Posterior cingulate gyrus (tissue), 11 donors: ENCODE measurements around the gene CSPG4.
"Not testable (repeated sequence)": the region's sequence is repeated elsewhere in the genome, so short reads cannot be mapped to it uniquely, and the experiment has no call there.

Experiments used
- DNase-seq, 10 donors: peaks; one replicate each; pipeline versions ENCODE4 v3.0.0 to v3.0.0-alpha.2; 2020 to 2021; ENCODE audit warnings: mixed read lengths in 3 of 10
- intact Hi-C: fragments of 100-400 bp; cut with DNase I; formaldehyde crosslinking; loops from one replicate; pipeline ENCODE4 v1.15.1; 2023

The CSPG4 gene

DNA sequence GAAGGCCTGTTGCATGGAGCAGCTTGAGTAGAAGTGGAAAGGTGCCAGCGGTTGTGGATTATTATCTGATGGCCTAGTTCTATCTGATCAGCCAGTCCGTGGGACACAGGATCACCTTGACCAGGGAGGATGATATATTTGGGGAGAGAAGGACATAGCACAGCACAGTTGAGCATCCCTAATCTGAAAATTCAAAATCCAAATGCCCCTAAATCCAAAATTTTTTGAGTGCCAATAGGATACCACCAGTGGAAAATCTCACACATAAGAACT lies 6.0 kb downstream of the CSPG4 start:
- intact Hi-C loops: no loop called here

DNA sequence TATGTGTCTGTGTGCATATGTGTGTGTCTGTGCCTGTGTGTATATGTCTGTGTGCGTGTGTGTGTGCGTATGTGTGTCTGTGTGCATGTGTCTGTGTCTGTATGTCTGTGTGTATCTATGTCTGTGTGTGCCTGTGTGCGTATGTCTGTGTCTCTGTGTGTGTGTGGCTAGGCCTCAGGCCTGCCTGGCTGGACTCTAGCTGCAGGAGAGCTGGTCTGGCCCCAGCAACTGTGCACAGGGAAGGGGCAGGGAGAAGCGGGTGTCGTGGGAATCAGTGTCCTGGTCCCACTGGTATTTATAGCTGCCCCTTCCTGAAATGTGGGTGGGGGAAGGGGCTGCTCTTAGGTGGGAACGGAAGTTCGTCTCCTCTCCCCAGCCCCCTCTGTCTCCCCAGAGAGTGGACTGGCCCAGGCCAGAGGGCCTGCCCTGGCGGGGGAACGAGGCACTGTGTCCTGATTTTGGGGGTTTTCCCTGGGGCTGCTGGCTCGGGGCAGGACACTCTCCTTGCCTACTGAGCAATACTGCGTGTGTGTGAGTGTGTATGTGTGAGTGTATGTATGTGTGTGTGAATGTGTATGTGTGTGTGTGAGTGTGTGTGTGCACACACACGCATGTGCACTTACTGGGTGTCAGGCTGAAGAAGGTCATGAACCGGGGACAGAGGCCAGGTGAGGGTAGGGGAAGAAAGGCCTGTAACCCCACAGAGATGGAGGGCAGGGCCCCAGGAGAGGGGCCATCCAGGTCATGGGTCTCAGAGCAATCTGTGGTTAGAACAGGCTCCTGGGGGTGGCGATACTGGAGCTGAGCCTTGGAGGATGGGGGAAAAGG lies 6.6 kb downstream of the CSPG4 start:
- DNase-seq: no peak
- intact Hi-C loops: no loop called here

More for the DNA sequence above, 6.0 kb downstream of the CSPG4 start:
- no peak for DNase-seq

DNA sequence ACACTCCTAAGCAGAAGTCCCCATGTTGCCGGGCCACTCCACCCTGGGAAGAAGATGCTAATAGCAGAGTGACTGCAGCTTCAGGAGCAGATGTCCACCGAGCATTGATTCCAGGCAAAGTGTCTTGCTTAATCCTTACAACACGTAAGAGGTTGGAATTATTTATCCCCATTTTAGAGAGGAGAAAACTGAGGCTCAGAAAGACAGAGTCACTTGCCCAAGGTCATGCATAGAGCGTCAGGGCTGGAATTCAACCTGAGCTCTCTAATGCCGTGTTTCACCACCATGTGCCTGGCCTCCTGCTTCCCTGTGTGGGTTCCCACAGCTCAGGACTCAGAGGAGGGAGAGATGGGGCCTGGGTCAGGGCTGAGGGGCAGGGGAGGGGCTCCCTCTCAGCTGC lies 7.3 kb downstream of the CSPG4 start:
- intact Hi-C loops, DNase-seq: not testable (repeated sequence)

DNA sequence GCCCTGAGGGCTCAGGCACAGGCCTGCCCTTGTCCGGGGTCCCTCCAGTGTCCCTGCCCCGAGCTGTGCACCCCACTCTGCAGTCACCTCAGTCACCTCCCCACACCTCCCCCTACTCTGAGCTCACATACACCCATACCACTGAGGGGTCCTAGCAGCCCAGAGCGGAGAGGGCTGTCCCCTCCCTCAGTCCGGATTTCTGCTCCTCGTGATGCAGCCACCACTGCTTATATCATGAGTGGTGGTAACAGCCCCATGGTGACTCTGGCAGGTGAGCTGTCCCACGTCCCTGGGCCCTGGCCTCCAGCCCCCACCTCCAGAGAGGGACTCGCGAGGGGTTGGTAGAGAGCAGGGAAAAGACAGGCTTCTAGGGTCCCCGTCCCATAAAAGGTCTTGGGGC lies 8.0 kb downstream of the CSPG4 start:
- no peak for DNase-seq
- intact Hi-C loops: no loop called here

DNA sequence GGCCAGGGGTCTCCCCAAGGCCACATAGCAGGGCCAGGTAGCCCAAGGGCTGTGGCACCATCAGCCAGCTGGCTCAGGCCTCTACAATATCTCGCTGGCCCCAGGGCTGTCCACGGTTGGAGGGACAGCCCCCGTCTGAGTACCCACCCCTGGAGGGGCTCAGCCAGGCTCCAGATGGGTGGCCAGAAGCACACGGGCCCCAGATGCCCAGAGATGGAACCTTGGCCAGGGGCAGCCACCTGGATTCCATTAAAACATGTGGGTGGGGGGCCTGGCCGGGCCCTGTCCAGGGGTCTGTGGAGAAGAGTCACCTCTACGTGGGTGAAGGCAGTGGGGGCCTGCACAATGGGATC lies 8.4 kb downstream of the CSPG4 start:
- no peak for DNase-seq
- intact Hi-C loops: no loop called here

DNA sequence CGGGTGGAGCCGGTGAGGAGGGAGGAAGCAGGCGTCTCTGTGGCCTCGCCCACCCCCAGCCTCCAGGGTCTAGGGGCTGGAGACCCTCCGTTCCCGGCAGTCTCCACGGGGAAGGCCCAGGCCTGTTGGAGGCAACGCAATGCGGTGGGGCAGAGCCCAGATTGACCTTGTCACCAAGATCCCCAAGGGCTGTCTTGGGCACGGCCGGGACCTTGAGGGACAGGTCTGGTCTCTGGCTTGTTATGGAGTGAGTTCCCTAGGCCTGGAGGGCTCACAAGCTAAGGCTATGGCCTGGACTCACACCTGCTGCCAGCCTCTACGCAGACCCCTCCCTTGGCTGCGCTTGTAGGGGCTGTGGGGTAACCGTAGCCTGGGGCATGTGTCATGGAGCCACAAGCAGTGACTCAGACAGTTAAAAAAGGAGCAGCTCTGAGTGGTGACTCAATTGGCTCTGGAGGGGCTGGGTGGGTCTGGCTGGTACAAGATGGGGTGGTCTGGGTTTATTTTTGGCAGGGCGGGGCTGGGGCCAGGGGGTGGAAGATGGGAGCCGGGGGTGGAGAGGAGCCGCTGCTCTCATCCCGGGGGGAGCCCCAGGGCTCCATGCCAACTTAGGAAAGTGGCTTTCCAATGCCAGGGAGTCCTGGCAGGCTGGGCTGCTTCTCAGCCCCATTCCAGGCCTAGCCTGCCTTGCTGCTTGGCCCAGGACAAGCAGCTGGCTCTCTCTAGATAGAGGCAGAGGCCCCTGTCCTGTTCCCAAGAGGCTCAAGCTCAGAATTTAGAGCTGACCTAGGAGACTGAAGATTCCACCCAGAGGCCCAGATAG lies 9.0 kb downstream of the CSPG4 start:
- DNase-seq, intact Hi-C loops: not testable (repeated sequence)

DNA sequence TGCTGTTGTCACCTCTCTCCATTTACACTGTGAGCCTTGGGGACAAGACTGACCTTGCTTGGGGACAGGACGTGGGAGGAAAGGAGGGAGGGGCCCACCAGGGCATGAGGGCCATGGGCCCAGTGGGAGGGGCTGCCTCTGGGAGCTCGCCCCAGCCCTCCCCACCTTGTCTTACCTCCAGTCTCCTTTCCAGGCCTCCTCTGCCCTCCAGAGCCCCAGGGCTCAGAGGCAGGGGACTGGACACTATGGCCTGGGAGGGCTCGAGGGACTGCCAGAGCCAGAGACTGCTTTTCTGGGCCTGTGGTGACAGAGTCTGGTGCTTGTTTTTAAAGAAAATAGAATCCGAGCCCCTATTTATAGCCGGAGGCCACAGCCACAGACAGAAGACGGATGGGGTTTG lies 10.2 kb downstream of the CSPG4 start:
- no peak for DNase-seq
- intact Hi-C loops: no loop called here

DNA sequence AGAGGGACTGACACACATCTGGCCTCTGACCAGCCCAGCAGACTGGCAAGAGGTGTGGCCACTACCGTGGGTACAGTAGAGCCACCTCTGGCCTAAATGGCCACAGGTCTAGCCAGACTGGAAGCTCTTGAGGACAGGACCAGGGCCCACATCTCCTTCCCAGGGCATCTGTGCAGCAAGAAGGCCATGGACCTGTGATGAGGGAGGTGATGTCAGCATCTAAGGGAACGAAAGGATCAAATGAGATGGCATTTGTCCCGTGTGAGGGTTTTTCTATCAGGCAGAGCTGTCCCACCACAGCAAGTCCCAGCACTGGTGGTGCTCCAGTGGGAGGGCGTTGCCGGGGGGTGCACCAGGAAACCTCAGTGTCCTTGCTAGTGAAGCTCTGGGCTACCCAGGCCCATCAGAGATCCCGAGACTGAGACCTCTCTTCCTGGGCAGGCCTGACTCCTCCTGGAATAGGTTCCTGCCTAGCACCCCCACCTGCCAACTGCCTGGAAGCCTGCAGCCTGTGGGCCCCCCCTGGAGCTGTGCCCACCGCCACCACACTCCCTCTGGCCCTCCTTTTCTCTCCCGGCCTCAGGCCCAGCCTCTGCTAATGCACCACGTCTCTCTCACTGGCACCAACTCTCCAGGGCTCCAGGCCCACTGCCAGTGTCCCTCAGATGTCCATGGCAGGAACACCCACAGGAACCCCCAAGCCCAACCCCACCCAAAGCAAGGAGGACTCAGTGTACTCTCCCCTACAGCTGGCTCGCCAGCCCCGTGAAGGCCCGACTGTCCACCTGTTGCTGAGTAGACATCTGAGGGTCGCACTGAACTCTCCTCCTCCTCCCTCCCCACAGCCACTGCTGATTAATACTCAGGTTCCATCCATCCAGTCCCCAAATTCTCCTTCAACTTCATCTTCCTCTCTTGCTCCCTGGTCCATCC lies 11.3 kb downstream of the CSPG4 start:
- intact Hi-C loops, DNase-seq: not testable (repeated sequence)

DNA sequence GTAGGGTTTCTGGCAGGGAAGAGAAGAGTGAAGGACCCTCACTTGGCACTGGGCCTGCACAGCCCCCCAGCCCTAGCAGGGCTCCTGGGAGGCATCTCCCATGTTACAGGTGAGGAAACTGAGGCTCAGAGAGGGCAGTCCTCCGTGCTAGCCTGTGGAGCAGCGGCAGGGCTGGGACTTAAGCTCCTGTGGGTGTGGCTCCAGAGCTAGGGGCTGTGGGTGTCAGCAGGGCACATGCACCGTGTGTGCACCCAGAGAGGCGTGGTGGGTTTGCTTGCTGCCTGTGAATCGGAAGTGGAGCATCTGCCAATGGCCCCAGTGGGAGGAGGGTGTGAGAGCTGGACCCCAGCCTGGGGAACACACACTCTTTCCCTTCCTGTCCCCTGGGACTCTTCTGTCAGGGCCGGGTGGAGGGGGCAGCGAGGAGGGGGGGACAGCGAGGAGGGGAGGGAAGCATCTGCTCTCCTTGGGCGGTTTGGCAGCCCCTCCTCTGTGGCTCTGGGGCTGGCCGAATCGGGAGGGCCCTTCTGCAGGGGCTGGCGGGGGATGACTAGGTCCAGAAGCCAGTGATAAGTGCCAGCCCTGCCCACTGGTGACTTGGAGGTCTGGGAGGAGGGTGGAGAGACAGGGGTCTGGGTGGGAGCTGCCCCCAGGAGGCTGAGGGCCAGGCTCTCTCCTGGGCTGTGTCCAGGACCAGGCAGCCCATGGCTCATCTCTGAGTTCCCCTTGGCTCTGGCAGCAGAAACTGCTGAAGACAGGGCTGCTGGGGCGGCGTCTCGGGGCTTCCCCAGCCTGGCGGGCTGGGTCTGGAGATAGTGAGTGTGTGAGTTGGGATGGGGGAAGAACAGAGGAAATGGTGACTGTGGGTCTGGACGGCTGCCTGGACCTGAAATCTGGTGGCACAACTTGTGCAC lies 12.4 kb downstream of the CSPG4 start:
- intact Hi-C loops: not testable (repeated sequence)
- peak in 2 of 10 donors; percentile 59 to 85 for DNase-seq

DNA sequence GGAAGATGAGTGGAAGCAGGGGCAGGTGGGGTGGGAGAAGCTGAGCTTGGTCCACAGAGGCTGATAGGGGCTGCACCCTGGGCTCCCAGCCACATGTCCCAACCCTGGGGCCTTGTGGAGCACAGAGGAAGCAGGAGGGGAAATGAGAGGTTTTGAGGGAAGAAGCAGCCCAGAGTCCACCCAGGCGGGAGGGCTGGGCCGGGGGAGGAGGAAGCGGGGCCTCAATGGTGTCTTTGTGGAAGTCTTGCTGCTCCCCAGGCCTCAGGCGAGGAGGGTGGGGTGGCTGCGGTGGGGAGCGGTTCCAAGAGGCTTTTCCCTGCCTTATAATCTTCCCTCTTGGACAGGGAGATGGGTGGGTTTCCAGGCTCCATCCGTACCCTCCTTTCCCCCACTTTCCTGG lies 13.1 kb downstream of the CSPG4 start:
- DNase-seq, intact Hi-C loops: not testable (repeated sequence)

DNA sequence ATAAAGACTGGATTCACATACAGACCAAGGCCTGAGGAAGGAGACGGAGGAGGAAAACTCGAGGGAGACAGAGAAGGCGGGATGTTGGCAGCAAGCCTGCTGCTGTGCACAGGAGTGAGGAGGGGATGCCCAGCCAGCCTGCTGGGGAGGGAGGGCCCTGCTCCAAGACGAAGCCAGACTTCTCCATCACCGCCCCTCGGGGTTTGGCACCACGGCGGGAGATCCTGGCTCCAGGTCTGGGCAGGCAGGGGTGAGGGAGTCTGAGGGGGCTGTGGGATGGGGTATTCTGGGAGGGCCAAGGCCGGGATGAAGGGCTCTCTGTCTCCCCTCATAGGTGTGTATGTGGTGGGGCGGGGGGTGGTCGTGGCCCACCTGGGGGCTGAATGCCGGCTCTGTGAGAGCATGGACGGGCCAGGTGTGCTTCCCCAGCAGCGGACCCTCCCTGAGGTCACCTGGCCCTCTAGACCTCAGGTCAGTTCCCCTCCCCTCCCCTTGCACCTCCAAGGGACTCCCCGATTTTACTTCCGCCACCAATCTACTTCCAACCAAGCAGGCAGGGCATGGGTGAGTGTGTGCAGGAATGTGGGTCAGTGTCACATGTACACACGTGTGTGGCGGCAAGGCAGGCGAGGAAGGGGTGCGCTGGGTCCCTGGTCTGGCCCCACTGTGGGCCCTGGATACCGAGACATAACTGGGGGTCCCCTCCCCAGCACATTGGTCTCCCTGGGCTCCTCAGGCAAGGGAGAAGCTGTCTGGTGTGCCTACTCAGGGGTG lies 14.5 kb downstream of the CSPG4 start:
- intact Hi-C loops, DNase-seq: not testable (repeated sequence)

DNA sequence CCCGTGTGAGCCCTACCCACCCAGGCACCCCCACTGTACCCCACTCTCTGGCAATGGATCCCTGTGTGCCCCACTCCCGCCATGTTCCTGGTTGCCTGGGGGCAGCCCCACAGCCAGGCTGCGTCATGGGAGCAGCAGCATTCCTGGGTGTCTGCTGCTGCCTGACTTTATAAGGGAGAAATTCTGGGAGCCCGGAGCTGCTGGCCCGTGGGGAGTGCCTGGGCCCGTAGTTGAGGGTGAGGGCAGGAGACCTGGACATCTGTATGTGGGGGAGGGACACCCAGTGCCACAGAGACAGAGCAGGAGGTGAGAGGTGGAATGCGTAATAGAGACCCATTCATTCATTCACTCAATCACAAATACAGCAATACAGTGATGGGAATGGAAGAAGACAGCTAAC lies 15.1 kb downstream of the CSPG4 start:
- no peak for DNase-seq
- intact Hi-C loops: no loop called here

DNA sequence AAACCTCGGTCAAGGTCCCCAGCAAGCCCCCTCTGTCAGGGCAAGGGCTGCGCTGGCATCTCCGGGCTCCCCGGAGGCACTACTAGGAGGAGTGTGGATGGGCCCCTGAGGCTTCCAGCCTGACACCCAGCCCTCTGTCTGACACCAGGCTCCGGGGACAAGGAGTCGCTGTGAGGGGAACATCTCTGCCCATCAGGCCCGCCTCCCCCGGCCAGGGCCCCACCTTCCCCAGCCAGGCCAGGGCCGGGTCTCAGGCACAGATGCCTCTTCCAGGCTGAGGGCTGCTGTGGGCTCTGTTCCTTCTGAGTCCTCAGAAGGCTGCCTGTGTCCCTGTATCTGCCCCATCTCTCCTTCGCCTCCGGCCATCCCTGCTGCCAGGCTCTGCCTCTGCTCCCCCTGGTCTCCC lies 15.8 kb downstream of the CSPG4 start:
- DNase-seq: no peak
- intact Hi-C loops: no loop called here

DNA sequence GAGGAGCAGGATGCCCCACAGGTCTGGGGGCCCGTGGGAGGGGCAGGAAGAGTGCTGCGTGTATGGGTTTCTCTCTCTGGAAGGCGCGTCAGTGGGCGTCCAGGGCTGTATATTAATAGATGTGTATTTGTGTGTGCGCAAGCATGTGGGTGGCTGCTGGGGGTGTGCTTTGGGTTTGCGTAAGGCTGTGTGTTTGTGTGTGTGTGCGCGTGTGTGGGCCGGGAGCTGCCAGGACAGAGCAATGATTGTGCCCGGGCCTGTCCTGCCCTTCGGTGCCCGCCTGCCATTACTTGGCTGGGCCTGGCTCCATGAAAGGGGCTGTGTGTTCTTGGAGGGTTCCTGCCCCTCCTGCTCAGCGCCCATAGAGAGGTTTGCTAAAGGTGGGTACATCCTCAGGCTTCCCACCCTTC lies 16.3 kb downstream of the CSPG4 start:
- intact Hi-C loops: no loop called here
- peak in 8 of 10 donors; percentile 27 to 93 (median 54) for DNase-seq

DNA sequence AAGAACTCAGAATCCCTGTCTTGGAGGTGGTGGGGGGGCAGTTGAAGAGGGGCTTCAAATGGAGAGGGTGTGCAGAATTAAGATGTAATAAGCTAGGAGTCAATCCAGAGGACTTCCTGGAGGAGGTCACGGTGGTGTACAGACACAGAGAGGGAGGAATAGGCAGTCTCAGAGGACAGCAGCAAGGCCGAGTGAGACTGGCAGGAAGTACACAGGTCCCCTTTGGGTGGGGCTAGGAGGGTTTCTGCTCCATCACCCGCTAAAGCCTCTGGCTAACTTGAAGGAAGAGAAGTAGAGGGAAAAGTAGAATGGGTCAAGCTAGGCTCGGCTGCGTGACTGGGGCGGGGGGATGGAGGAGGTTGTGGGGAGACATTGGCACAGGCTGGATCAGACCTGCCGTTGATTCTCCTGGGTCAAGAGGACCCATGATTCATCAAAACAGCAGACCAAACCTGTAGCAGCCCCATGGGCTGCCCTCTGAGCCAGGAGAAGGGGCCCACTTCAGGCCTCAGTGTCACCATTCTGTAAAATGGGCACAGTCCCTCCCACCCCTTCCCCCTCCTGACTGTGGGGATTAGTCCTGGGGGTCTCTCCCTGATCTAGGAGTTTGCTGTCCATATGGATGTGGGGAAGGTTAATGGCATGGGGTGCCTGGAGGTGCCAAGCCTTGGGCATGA lies 16.9 kb downstream of the CSPG4 start:
- intact Hi-C loops: no loop called here

DNA sequence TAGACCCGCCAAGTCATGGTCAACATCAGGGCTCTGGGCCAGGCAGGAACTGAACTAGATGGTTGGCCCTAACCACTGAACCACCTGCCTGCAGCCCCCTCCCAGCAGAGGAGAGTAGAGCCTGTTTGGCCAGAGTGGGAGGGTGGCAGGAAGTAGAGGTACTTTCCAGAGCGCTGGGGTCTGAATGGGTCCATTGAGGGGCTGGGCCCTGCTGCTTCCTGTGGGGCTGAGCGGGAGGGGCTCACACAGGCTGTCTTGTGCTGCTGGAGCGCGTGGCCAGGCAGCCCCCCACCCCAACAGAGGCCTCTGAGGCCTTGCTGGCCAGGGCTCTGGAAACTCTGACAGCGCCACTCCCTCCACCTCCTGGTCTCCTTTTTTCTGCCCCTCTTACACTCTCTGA lies 17.4 kb downstream of the CSPG4 start:
- intact Hi-C loops: no loop called here
- DNase-seq: no peak

More for the DNA sequence above, 16.9 kb downstream of the CSPG4 start:
- DNase-seq: no peak

DNA sequence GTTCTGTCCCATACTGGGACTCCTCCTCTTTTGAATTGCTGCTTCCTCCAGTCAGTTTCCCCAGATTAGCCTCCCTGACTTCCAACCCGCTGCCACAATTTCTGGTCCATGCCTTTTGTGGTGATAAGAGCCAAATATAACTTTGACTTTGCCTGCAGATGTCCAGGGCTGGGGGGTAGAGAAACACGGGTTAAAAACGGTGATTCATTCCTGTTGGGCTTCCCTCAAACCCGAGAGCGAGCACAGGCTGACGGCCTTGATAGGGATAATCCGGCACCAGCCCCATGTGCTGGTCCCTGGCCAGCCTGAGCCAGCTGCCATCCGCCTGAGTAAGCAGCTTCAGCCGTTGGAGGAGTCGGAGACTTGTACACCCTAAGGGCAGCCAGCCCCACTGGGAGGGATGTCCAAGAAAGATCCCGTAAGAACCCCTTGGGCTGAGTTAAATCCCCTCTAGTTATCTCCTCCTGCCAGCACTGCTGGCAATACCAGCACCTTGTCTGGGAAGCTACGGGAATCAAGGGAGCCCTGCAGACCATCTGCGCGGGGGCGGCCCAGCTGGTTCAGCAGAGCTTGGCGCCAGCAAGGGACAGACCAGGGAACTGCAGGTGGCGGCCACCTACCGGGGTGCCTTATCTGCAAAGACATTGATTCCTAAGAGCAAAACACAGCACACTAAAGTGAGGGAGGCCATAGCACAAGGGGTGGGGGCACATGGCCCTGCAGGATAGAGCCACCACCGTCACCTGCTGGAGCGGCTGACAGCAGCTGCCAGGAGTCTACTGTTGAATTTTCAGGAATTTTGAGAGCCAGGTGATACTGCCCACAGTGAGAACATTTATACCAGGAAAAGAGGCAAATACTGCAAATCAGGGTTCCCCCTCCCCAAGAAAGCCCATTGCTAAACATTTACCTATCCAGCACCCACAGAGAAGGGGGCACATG lies 18.1 kb downstream of the CSPG4 start:
- intact Hi-C loops: no loop called here
- DNase-seq: peak; percentile 53 to 97 (median 79)
